ENCODE results near the gene GSE1. TPM values are rescaled to one million over a fixed set of nuclear protein-coding genes. Genes with fewer than 3 reads are reported as not detected.

GSE1 gene
- total RNA-seq, 3 donors from 2014 or later: 52.3 to 105 (median 60.7) TPM

DNA sequence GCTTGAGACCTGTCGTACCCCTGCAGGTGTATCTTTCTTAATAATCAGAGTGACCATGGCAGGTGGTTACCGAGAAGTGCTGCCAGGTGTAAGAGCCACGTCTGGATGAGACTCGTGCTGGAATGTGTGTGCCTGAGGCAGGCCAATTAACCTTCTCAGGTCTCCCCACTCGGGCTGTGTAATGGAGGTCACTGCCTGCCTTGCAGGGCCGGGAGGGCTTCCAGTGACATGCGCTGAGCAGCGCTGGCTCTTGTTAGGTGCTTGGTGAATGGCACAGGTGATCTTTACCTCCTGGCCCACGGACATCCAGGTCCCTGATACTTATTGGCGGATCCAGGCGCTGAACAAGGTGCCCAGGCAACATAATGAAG lies 4.6 kb upstream of the GSE1 start:
- intact Hi-C loops (cut with DNase I; ENCODE audit: low total_unique reads): loop anchor here (5.0 kb wide), 1 partner anchor 191 kb away; no protein-coding TSS in a partner anchor

DNA sequence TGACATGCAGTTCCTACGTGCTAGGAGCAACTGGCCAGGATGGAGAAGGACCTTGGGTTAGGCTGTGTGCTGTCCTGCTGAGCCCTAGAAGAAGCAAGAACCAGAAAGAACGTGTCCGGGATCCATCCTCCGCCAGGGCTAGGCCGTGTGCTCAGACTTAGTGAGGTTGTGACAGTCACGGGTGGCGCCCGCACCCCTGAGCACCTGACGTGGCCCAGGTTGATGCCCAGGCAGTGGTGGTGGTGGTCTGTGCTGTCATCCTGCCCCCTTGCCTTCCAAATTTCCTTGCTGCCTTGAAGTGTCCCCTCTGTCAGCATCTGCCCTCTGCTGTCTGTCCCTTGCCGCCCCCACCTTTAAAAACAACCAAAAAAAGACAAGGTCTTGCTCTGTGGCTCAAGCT lies 4.2 kb upstream of the GSE1 start:
- Histone ChIP-seq H3K4me1 (peaks cover 8 to 15% of the 10 kb centered on the region in 2 donors), H3K9me3 (no peaks in the 10 kb centered on the region), H3K4me3 (no peak overlapping the region), H3K27me3 (no peaks in the 10 kb centered on the region), H3K36me3 (no peaks in the 10 kb centered on the region), H3K27ac (peak overlapping the region in 1 of 2 donors; percentile 23)
- no peak for DNase-seq (ENCODE audit: low spot score in 2 of 2)
- TF ChIP-seq POLR2AphosphoS5 (IDR thresholded peaks at IDR 0.05) (no peak), POLR2A (IDR thresholded peaks at IDR 0.05) (no peak)
- TF ChIP-seq, protein P1, sequence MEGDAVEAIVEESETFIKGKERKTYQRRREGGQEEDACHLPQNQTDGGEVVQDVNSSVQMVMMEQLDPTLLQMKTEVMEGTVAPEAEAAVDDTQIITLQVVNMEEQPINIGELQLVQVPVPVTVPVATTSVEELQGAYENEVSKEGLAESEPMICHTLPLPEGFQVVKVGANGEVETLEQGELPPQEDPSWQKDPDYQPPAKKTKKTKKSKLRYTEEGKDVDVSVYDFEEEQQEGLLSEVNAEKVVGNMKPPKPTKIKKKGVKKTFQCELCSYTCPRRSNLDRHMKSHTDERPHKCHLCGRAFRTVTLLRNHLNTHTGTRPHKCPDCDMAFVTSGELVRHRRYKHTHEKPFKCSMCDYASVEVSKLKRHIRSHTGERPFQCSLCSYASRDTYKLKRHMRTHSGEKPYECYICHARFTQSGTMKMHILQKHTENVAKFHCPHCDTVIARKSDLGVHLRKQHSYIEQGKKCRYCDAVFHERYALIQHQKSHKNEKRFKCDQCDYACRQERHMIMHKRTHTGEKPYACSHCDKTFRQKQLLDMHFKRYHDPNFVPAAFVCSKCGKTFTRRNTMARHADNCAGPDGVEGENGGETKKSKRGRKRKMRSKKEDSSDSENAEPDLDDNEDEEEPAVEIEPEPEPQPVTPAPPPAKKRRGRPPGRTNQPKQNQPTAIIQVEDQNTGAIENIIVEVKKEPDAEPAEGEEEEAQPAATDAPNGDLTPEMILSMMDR (IDR thresholded peaks at IDR 0.05): no peak
- intact Hi-C loops (cut with DNase I; ENCODE audit: low total_unique reads): loop anchor here (5.0 kb wide), 1 partner anchor 192 kb away; no protein-coding TSS in a partner anchor

More for the DNA sequence above, 4.6 kb upstream of the GSE1 start:
- Histone ChIP-seq H3K36me3 (no peaks in the 10 kb centered on the region), H3K27me3 (no peaks in the 10 kb centered on the region), H3K27ac (peak overlapping the region in 1 of 2 donors; percentile 23), H3K9me3 (no peaks in the 10 kb centered on the region), H3K4me3 (no peak overlapping the region), H3K4me1 (peaks cover 8 to 15% of the 10 kb centered on the region in 2 donors)
- no peak for TF ChIP-seq POLR2A (IDR thresholded peaks at IDR 0.05)
- TF ChIP-seq, protein P1 (IDR thresholded peaks at IDR 0.05): no peak
- TF ChIP-seq POLR2AphosphoS5 (IDR thresholded peaks at IDR 0.05): no peak
- DNase-seq (ENCODE audit: low spot score in 2 of 2): no peak

DNA sequence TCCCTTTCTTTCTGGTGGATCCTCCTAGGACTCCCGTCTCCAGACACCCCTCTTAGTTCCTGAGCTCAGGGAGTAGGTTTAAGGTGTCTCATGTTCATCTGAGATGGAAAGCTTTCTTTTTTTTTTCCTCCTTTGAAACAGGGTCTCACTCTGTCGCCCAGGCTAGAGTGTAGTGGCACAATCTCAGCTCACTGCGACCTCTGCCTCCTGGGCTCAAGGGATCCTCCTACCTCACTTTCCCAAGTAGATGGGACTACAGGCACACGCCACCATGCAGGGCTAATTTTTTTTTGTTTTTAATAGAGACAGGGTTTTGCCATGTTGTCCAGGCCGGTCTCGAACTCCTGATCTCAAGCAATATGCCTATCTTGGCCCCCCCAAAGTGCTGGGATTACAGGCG lies 3.6 kb upstream of the GSE1 start:
- H3K4me1 ChIP-seq: peaks cover 12 to 16% of the 10 kb centered on the region in 2 donors
- TF ChIP-seq, protein P1 (IDR thresholded peaks at IDR 0.05): no peak
- TF ChIP-seq POLR2A (IDR thresholded peaks at IDR 0.05) (no peak), POLR2AphosphoS5 (IDR thresholded peaks at IDR 0.05) (no peak)
- H3K27me3 ChIP-seq: no peaks in the 10 kb centered on the region
- no peaks in the 10 kb centered on the region for H3K36me3 ChIP-seq
- DNase-seq (ENCODE audit: low spot score in 2 of 2): no peak
- no peak overlapping the region for H3K4me3 ChIP-seq
- intact Hi-C loops (cut with DNase I; ENCODE audit: low total_unique reads): loop anchor here (5.0 kb wide), 1 partner anchor 192 kb away; no protein-coding TSS in a partner anchor
- peak overlapping the region; percentile 98 to 99 for H3K27ac ChIP-seq
- no peaks in the 10 kb centered on the region for H3K9me3 ChIP-seq

DNA sequence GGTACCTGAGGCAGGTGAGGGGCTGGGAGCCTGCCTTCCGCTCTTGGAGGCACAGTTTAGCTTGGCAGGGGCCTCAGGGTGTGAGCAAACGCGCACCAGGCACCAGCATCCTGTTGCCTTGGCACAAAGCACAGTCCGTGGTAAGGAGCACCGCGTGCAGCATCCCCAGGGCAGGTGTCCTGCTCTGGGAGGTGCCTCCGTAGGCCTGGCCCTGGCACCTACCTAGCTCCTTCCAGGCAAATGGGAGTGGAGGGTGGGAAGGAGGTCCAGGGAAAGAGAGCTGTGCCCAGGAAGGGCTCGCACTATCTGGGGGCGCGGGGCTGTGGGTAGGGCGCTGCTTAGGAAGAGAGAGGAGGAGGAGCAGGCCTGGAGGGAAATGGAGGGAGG lies 3.1 kb upstream of the GSE1 start:
- intact Hi-C loops (cut with DNase I; ENCODE audit: low total_unique reads): loop anchor here (10.0 kb wide), 1 partner anchor 55 kb away; no protein-coding TSS in a partner anchor
- H3K4me3 ChIP-seq: peak overlapping the region in 2 of 3 donors; percentile 70 to 79
- H3K9me3 ChIP-seq: no peaks in the 10 kb centered on the region
- TF ChIP-seq POLR2A (IDR thresholded peaks at IDR 0.05): no peak
- no peak for TF ChIP-seq POLR2AphosphoS5 (IDR thresholded peaks at IDR 0.05)
- TF ChIP-seq, protein P1 (IDR thresholded peaks at IDR 0.05): no peak
- peak; percentile 61 to 82 for DNase-seq (ENCODE audit: low spot score in 2 of 2)
- no peaks in the 10 kb centered on the region for H3K36me3 ChIP-seq
- peak overlapping the region; percentile 98 to 99 for H3K27ac ChIP-seq
- peaks cover 13 to 21% of the 10 kb centered on the region in 2 donors for H3K4me1 ChIP-seq
- H3K27me3 ChIP-seq: no peaks in the 10 kb centered on the region

DNA sequence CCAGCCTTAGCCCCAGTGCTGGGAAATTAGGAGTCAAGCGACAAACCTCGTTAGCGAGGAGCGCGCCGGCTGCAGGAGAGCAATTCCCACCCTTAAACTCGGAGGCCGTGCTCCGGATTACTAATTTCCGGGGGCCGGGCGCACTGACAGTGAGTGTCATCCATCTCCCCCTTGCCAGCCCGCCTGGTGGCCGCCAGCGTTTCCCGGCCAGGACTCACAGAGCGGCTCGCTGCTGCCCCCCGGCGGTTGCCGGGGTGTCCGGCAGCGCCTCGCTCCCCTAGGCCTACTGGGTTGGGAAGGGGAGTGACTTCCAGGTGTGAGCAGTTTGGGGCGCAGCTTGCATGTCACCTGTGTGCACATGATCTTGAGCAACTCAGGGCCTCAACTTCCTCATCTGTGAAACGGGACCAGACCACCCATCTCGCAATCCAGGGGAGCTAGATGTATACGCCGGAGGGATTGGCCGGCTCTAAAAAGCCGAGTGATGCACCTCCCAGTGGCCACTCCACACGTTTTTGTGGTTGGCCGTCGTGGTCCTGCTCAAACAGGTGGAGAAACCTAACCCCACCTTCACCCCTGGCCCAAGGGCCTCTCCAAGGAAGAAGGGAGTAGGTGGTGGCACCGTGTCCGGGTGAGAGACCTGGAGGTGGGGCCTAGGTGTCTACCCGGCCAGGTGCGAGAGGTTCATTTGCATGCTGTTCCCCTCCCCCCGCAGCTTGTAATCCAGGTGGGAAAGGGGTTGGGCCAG lies 2.5 kb upstream of the GSE1 start:
- no peaks in the 10 kb centered on the region for H3K27me3 ChIP-seq
- H3K4me3 ChIP-seq: peak overlapping the region; percentile 56 to 79 (median 70)
- DNase-seq (ENCODE audit: low spot score in 2 of 2): peak; percentile 89 to 92
- H3K9me3 ChIP-seq: no peaks in the 10 kb centered on the region
- peaks cover 17 to 26% of the 10 kb centered on the region in 2 donors for H3K4me1 ChIP-seq
- intact Hi-C loops (cut with DNase I; ENCODE audit: low total_unique reads): loop anchor here (10.0 kb wide), 1 partner anchor 56 kb away; no protein-coding TSS in a partner anchor
- peak overlapping the region; percentile 98 to 99 for H3K27ac ChIP-seq
- TF ChIP-seq, protein P1 (IDR thresholded peaks at IDR 0.05): peak; percentile 97 to 99 (median 99)
- TF ChIP-seq POLR2A (IDR thresholded peaks at IDR 0.05) (no peak), POLR2AphosphoS5 (IDR thresholded peaks at IDR 0.05) (peak; percentile 34 to 71 (median 44))
- no peaks in the 10 kb centered on the region for H3K36me3 ChIP-seq

Data from breast epithelium (tissue), 4 donors.